KG1 (cell line): Measurements from ENCODE around the gene RAG2.
"Not testable (repeated sequence)": the region's sequence is repeated elsewhere in the genome, so short reads cannot be mapped to it uniquely, and the experiment has no call there.

ENCODE experiments used
- DNase-seq: peaks from one replicate; lab custom pipeline; 2025; lab: John Stamatoyannopoulos, UW

The RAG2 gene

GRCh38 chr11:36600180-36600579 lies 2.1 kb upstream of the RAG2 start:
- no peak for DNase-seq

GRCh38 chr11:36596880-36597279 lies 1.2 kb downstream of the RAG2 start:
- DNase-seq, result no peak

- DNase-seq, result peak; percentile 69
Measured at GRCh38 chr11:36594316-36594989, 3.6 kb downstream of the RAG2 start, which contains the start of gene IFTAP. Gene IFTAP, plus strand, starts transcription at chr11:36594502. Its CDS starts 15,602 bp downstream, at chr11:36610104.

GRCh38 chr11:36591433-36591832 lies 6.6 kb downstream of the RAG2 start:
- DNase-seq, result no peak

DNA sequence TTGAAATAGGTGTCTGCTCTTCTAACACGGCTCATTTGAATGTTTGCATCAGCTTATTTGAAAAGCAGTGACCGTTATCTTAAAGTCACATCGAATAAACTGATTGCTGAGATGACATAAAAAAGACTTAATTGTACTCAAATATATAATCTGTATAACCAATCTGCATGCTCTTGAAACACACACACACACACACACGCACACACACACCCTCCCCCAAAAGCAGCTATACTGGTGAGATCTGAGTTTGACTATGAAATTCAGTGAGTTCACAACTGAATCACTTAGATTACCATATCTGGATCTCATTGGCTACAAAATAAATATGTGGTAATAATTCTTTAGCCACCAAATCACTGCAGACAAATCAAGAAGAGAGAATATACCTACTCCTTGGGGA lies 7.5 kb downstream of the RAG2 start:
- no peak for DNase-seq

GRCh38 chr11:36588099-36588498 lies 9.9 kb downstream of the RAG2 start:
- no peak for DNase-seq

GRCh38 chr11:36586543-36586942 lies 11.5 kb downstream of the RAG2 start:
- no peak for DNase-seq

GRCh38 chr11:36583667-36584066 lies 14.4 kb downstream of the RAG2 start:
- DNase-seq, result no peak

GRCh38 chr11:36581536-36581935 lies 16.5 kb downstream of the RAG2 start:
- no peak for DNase-seq

DNA sequence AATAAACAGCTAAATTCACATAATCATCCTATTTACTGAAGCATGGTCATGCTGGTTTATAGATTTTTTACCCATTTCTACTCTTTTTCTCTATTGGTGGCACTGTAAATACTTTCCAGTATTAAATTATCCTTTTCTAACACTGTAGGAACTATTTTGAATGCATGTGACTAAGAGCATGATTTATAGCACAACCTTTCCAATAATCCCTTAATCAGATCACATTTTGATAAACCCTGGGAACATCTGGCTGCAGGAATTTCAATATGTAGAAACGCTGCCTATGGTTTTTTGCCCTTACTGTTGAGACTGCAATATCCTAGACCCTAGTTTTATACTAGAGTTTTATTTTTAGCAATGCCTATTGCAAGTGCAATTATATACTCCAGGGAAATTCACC lies 19.6 kb downstream of the RAG2 start:
- no peak for DNase-seq

DNA sequence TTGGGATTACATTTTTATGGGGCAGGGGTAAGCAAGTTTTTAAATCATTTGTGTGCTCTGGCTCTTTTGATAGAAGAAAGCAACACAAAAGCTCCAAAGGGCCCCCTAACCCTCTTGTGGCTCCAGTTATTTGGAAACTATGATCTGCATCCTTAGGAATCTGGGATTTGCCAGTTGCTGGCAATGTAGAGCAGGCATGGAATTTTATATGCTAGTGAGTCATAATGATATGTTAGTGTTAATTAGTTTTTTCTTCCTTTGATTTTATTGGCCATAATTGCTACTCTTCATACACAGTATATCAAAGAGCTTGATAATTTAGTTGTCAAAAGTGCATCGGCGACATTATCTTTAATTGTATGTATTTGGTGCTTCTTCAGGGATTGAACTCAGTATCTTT lies 20.2 kb downstream of the RAG2 start:
- no peak for DNase-seq

DNA sequence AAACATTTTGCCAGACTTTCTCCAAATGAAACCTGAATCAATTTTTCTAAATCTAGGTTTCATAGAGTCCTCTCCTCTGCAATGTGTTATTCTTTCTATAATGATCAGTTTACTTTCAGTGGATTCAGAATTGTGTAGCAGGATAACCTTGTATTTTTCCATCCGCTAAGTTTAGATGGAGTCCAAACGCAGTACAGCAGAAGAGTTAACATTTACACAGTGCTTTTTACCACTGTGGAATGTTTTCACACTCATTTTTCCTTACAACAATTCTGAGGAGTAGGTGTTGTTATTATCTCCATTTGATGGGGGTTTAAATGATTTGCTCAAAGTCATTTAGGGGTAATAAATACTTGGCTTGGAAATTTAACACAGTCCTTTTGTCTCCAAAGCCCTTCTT lies 20.7 kb downstream of the RAG2 start:
- DNase-seq, result no peak

- no peak for DNase-seq
Measured at GRCh38 chr11:36574486-36574885, 23.6 kb downstream of the RAG2 start.

- no peak for DNase-seq
Measured at GRCh38 chr11:36569095-36569494, 28.9 kb downstream of the RAG2 start.

GRCh38 chr11:36567694-36568093 lies 30.3 kb downstream of the RAG2 start, which contains the start of gene RAG1:
Gene RAG1, plus strand, starts transcription at chr11:36568007. Its CDS starts 5,298 bp downstream, at chr11:36573305.
- no peak for DNase-seq

GRCh38 chr11:36566407-36567053 lies 31.5 kb downstream of the RAG2 start:
- DNase-seq, result no peak

DNA sequence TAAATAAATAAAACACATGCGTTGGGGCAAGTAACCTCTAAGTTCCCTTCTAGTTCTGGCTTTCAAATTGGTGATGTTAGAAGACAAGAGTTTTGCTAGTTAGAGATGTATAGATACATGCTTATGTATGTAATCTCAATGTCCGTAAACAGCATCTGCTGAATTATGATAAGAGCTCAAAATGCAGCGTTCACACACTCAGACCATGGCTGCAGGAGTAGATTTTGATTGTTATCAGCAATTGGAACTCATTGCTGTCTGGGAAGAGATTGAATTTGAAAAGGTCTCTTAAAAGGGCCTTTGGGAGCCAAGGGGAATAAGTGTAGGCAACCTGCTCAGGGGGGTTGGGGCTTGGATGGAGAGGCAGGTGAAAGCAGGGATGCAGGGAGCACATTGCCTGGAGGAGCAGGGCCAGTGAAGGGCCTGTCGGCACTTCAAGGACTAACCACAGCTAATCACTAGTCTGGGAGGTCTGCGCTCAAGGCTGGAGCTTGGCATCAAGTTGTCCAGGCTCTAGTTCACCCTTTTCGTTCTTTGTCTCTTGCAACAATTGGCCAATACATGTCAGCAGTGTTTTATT lies 32.9 kb downstream of the RAG2 start:
- no peak for DNase-seq

DNA sequence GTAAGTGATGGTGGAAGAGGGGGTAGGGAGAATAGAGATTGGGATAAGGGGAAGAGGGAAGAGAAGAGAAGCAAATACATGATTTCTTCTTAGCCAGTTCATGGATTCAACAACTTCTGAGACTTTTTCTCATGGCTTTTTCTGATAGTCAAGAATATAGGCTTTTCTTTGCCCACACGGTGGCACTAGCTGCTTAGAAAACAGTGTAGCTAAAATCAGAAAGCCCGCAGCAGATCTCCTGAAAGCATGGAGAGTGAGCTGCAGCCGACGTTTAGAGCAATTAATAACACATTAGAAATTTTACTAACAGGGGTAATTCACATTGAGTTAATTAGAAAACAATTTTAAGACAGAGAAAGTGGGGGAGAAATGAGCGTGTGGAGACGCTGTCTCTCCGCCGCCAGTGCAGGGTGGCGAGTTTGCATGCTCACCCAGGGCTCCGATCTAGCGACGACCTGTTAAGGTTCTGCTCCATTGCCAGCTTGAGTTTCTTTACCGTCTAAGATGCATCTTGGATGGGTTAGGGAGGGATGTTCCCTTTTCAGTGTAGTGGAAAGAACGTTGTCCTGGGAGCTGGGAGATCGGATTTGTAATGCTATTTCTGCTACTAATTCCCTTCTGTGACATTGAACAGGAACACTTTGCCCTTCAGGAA lies 33.5 kb downstream of the RAG2 start:
- DNase-seq, result peak; percentile 24

DNA sequence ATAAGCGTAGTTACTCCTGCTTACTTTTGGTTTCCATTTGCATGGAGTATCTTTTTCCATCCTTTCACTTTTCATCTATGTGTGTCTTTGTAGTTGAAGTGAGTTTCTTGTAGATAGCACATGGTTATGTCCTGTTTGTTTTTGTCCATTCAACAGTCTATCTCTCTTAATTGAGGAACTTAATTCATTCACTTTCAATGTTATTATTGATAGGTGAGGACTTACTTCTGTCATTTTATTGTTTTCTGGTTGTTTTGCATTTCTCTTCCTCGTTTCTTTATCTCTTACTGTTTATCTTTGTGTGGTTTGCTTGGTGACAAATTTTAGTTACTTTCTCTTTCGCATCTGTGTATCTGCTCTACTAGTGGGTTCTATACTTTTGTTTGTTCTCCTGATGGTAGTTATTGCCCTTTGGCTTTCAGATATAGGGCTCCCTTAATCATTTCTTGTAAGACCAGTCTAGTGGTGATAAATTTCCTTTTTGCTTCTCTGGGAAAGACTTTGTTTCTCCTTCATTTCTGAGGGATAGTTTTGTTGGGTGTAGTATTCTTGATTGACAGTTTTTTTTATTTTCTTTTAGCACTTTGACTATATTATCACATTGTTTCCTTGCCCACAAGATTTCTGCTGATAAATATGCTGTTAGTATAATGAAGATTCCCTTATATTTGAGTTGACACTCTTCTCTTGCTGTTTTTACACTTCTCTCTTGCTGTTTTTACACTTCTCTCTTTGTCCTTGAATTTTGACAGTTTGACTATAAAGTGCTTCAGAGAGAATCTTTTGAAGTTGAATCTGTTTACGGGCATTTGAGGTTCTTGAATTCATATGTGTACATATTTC lies 39.2 kb downstream of the RAG2 start:
- DNase-seq, result no peak

DNA sequence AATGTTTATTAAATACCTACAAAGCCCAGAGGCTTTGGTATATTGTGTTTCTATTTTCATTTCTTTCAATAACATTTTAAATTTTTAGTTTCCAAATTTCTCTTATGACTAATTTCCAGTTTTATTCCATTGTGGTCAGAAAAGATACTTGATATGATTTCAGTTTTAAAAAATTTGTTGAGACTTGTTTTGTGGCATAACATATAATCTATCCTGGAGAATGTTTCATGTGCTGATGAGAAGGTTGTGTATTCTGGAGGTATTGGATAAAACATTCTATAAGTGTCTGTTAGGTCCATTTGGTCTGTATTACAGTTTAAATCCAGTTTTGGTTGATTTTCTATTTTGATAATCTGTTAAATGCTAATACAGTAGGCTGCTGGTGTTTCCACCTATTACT lies 40.0 kb downstream of the RAG2 start:
- DNase-seq, result no peak

DNA sequence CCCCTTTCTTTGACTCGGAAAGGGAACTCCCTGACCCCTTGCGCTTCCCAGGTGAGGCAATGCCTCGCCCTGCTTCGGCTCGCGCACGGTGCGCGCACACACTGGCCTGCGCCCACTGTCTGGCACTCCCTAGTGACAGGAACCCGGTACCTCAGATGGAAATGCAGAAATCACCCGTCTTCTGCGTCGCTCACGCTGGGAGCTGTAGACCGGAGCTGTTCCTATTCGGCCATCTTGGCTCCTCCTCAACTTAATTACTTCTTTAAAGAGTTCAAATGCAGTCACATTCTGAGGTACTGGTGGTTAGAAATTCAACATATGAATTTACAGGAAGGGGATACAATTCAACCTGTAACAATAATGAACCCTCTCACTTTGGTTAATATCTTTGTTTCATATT lies 40.6 kb downstream of the RAG2 start:
- not testable (repeated sequence) for DNase-seq
